ENCODE measurements around the gene NT5M.

DNA sequence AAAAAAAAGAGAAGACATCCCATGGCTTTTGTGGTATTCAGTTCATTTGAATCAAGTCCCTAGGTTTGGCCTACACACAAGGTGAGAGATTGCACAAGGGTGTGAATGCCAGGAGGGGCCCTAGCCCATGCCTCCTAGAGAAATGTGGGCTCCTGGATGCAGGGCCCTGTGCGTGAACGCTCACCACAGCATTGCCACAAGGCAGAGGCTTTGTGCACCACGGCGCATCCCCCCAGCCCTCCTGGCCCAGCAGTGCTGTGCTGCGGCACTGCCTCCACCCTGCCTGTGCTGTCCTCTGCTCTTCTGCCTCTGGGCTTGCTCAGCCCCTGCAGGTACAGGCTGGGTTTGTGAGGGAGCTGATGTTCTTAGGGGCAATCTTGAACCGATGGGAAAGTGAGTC lies 92.7 kb downstream of the NT5M start:
- TF ChIP-seq, protein P1, sequence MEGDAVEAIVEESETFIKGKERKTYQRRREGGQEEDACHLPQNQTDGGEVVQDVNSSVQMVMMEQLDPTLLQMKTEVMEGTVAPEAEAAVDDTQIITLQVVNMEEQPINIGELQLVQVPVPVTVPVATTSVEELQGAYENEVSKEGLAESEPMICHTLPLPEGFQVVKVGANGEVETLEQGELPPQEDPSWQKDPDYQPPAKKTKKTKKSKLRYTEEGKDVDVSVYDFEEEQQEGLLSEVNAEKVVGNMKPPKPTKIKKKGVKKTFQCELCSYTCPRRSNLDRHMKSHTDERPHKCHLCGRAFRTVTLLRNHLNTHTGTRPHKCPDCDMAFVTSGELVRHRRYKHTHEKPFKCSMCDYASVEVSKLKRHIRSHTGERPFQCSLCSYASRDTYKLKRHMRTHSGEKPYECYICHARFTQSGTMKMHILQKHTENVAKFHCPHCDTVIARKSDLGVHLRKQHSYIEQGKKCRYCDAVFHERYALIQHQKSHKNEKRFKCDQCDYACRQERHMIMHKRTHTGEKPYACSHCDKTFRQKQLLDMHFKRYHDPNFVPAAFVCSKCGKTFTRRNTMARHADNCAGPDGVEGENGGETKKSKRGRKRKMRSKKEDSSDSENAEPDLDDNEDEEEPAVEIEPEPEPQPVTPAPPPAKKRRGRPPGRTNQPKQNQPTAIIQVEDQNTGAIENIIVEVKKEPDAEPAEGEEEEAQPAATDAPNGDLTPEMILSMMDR (IDR thresholded peaks at IDR 0.05): no peak
- TF ChIP-seq RNF2 (IDR thresholded peaks at IDR 0.05; ENCODE audit: borderline replicate concordance, low read depth): no peak
- TF ChIP-seq, protein P2, sequence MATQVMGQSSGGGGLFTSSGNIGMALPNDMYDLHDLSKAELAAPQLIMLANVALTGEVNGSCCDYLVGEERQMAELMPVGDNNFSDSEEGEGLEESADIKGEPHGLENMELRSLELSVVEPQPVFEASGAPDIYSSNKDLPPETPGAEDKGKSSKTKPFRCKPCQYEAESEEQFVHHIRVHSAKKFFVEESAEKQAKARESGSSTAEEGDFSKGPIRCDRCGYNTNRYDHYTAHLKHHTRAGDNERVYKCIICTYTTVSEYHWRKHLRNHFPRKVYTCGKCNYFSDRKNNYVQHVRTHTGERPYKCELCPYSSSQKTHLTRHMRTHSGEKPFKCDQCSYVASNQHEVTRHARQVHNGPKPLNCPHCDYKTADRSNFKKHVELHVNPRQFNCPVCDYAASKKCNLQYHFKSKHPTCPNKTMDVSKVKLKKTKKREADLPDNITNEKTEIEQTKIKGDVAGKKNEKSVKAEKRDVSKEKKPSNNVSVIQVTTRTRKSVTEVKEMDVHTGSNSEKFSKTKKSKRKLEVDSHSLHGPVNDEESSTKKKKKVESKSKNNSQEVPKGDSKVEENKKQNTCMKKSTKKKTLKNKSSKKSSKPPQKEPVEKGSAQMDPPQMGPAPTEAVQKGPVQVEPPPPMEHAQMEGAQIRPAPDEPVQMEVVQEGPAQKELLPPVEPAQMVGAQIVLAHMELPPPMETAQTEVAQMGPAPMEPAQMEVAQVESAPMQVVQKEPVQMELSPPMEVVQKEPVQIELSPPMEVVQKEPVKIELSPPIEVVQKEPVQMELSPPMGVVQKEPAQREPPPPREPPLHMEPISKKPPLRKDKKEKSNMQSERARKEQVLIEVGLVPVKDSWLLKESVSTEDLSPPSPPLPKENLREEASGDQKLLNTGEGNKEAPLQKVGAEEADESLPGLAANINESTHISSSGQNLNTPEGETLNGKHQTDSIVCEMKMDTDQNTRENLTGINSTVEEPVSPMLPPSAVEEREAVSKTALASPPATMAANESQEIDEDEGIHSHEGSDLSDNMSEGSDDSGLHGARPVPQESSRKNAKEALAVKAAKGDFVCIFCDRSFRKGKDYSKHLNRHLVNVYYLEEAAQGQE (IDR thresholded peaks at IDR 0.05): no peak
- no peak for TF ChIP-seq SREBF2 (IDR thresholded peaks at IDR 0.05)
- no peak for TF ChIP-seq POLR2A (IDR thresholded peaks at IDR 0.05; ENCODE audit: low read length)
- TF ChIP-seq EP300 (IDR thresholded peaks at IDR 0.05): no peak
